Glomerular endothelial cell (primary cell): ENCODE measurements around the gene HOXB4. TPM values are rescaled to one million over a fixed set of nuclear protein-coding genes. Genes with fewer than 3 reads are reported as not detected.

ENCODE experiments used
- DNase-seq: peaks from one replicate; pipeline ENCODE4 v3.0.0-alpha.2; 2011; ENCODE audit warnings: low read depth, low spot score; ENCODE audit errors: extremely low read depth
- total RNA-seq: library from RNA; depleted of rRNA; stranded (reverse); fragments of >200 nt; gene quantifications from 2 replicates; pipeline ENCODE4 v1.2.3, GENCODE V29; 2015

The HOXB4 gene
- total RNA-seq, 1 donor from 2014 or later, result 10.3 TPM

DNA sequence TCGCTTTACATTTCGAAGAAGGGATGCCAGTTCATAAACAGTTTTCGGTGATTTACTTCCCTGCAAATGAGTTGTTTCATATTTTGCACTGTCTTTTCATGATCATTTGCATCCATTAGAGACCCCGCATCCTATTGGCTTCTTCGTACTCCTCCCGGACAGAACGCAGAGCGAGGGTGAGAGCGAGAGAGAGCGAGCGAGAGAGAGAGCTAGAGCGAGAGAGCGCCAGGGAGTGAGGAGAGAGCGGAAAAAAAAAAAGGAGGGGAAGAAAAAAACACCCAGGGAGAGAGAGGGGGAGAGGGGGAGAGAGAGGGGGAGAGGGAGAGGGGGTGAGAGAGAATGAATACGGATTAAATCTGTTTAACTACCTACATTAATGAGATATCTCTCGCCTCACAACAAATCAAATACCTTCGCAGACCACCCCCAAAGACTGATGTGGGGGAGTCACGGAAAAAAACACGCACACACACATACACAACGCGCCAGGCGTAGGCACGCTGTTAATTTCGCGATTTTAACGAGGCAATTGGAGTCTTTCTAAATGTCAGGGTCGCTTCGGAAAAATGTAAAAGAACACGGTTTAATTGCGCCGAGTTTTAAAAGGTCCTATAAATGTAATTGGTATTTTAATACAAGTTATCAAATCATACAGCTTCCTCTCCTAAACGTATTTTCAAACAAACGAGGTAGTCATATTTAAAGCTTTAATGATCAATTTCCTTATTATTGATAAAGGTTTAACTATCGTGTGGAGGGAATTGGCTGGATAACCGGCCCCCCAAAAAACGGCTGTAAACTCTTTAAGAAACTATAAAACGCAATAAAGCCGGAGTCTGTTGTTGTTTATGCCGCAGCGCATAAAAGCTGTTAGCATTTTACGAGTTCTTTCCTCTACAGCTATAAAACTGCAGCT is 37.2 kb upstream of the HOXB4 start, which contains the start of gene HOXB8:
TSS of gene HOXB8 (minus strand) at position 246 of the 916 bp plus-strand sequence. CDS start 588 bp downstream, outside the sequence.
- no peak for DNase-seq

DNA sequence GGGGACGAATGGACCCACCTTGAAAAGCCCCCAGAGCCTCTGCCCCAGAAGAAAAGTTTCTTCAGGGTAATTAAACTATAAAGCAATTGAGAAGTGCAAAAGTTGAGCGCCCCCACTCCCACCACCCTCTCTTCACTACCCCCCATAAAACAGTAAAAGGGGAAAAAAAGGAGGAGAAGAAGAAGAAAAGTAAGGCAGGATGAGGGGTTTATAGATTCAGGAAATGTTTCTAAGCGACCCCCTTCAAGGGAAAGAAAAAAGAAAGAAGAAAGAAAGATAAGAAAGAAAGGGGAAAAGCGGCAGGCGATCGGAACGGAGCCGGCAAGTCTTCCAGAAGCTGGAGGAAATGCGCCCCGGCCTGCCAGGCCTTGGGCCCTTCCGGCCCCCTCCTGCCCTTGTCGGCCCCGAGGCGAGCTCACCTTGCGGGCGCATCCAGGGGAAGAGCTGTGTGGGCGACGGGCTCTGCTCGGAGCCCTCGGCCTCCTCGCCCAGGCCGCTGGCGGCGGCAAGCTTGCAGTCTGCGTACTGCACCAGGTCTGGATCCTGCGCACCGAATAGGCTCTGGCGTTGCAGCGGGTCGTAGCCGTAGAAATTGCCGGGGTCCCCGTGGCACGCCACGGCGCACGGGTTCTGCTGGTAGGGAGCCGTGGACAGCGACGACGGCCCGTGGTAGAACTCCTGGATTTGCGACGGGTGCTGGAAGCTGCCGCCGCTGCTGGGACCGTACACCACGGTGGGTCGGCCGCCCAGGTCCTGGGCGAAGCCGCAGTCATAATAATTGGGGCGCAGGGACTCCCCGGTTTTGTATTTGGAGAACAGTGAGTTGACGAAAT is 35.9 kb upstream of the HOXB4 start:
- no peak for DNase-seq

- no peak for DNase-seq
These were observed 34.9 kb upstream of the HOXB4 start for GRCh38 chr17:48612854-48613691.

DNA sequence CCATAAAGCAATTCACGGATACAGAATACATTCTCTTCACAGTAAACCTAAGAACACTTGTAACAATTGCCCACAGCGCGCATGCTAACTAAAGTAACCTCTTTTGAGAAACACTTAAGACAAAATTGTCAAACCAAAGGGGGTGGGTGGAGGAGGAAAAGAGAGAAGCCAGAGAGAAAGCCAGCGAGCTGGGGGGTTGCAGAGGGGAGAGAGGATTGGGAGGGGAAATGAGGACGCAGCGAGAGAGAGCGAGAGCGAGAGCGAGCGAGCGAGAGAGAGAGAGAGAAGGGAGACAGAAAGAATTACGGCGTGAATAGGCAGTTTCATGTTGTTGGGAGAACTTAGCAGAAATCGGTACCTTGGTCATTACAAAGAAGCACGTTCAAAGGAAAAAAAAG is 34.3 kb upstream of the HOXB4 start:
- DNase-seq, result no peak

DNA sequence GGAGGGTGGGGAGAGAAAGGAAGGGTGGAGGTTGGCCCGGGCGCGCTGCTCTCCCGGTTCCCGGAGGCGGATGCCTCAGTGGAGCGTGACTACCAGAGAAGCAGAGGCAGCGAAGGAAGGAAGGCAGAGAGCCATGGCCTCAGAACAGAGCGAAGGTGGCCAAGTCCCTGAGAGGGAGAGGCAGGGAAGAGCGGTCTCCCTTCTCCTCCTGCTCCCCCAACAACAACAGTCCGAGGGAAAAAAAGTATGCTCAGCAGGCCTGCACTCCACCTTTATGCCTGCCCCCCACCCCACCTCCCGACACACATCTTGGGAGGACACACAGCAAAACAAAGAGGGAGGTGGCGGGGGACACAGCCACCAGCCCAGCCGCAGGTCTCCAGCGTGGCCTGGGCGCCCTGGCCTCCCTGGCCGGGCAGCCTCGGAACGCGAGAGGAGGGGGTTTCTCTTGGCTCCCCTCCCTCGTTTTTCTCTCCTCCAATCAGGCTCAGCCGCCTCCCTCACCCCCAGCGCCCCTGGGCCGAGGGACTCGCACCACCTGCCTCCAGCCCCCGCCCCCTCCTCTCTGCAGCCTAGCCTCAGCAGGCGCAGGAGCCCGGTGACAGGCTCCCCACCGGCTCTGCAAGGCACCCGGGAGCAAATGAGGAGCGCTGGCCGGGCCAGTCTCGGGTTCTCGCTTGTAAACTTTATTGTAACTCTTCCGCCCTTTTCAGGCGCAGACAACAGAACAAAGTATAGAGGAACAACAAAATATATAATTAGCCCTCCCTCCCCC is 33.7 kb upstream of the HOXB4 start:
- no peak for DNase-seq

DNA sequence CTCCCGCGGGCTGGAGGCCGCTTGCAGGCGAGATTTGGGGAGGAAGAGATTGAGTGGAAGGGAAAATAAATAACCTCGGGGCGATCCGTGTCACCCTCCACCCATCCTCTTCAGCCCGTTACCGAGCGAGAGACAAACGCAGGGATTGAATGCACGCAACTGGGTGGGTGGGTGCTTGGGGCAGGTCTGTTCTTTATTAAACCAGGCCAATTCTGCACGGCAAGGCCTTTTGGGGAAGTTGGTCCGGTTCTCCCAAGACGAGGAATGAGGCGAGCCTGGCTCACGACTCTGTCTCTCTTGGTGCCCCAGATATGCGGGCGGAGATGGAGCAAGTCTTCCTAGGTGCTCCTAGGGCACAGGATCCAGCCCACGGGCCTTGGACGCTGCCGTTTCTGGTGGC is 33.1 kb upstream of the HOXB4 start:
- DNase-seq, result no peak

DNA sequence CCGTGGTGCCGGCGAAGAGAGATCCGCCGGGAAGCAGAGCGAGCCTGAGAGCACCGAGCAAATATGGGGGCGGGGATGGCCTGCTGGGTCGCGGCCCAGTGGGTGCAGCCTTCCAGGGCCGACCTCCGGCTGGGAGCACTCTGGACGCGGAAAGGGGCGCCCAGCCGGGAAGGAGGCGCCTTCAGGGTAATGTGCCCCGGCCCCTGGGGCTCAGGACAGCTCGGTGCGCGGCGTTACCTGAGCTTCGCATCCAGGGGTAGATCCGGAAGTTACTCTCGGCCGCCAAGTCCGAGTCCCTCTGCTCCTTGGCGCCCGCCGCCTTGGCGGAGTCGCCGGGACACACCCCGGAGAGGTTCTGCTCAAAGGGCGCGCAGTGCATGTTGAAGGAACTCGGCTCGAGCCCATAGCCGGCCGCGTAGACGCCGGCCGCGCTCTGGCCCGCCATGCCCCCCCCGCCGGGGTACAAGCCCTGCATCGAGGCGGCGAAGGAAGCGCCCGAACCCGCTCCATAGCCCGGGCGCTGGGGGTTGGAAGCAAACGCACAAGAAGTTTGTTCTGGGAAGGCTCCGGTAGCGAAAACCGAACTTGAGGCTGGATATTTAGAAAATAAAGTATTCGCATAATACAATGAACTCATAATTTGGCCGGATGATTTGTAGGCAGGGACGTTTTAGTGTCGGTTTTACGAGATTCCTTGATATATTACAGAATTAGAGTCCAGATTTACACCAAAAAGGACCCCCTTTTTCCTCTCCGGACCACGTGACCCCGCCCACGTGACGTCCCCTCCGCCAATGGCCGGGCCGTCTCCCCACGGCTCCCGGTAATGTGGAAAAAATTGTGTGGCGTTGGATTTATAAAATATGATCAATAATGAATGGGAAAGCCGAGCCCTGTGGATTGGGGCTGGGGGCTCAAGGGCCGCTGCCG is 32.4 kb upstream of the HOXB4 start, which contains the start of gene HOXB7:
TSS of gene HOXB7 (minus strand) at position 736 of the 930 bp plus-strand sequence. CDS start at position 637, 99 bp downstream.
- DNase-seq, result no peak

DNA sequence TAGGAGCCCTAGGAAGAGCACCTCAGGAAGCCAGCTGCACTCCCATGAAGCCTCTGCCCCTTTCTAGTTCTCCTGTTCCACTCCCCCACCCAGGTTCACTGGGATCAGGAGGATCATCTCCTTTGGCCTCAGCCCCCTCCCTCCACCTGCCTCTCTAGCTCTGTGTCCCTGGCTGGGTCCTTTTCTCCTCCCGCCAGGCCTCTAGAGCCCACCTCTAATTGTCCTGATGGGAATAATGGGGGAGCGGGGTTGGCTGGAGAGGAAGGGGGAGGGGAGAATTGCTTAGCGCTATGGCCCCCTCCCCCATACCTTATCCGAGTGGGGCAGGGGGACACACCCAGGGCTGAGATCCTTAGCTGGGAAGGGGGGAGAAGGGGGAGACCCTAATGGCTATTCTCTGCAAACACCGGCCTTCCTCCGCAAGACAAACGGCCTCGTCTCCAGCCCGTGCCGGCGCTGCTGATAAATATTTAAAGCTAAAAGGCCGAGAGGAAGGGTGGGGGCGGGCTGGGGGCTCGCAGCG is 31.7 kb upstream of the HOXB4 start:
- no peak for DNase-seq

DNA sequence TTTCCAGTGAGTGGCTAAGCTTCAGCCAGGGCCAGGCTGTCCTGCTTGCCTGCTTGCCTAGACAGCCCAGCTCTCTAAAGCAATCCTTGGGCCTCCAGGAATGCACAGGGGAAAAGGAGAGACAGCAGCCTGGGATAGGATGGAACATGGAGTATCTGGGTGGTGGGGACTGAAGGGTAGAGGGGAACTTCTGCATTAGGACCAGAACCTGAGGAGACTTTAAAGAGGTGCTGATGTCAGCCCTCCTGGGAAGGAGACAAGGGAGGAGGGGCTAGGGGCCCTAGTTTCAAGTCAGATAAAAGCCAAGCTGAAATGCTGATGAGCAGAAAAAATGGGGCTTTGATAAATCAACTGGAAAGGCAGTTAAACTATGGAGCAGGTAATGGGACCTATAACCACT is 30.9 kb upstream of the HOXB4 start:
- no peak for DNase-seq

GRCh38 chr17:48608494-48608834 is 30.3 kb upstream of the HOXB4 start:
- DNase-seq, result no peak

DNA sequence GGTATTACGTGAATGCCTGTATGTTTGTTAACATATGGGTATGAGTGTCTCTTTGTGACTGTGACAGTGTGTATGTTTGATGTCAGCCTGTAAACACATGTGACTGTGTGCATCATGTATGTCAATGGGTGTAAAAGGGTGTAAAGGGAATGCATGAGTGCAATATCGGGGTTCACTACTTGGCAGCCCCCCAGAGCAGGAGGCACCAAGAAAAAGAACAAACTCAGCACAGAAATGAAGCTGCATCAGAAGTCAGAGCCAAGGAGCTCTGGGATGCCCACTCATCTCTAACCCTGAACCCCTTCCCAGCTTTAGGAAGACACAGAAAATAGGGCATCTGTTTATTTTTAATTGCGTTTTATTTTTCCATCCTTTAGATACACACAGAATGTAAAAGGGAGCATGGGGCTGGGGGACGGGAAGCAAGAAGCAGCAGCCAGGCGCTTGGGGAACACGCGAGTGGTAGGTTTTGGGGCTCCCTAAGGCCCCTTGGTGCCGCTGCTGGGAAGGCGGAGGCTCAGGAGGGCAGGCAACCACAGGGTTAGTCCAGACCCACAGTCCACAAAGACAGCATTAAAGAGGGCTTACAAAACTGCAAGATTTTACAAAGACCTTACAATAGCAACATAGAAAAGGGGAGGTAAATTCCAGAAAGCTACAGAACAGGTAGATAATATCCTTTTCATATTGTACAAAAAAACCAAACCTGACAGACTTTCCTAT is 28.9 kb upstream of the HOXB4 start:
- DNase-seq, result no peak

GRCh38 chr17:48605991-48606891 is 28.1 kb upstream of the HOXB4 start:
- DNase-seq, result no peak

GRCh38 chr17:48605409-48605919 is 27.3 kb upstream of the HOXB4 start:
- DNase-seq, result no peak

- no peak for DNase-seq
These were observed 26.7 kb upstream of the HOXB4 start, which contains the start of gene HOXB6 for GRCh38 chr17:48604770-48605329. Gene HOXB6 (minus strand): TSS chr17:48604986. CDS start chr17:48598150, 6,836 bp downstream.

GRCh38 chr17:48603959-48604769 is 26.0 kb upstream of the HOXB4 start:
- no peak for DNase-seq
